ENCODE results near the gene ZNF76. TPM values are rescaled to one million over a fixed set of nuclear protein-coding genes. Genes with fewer than 3 reads are reported as not detected.

Gene ZNF76
- total and polyA plus RNA-seq, 2 of the 8 experiments (the other 6 are each of a cell fraction or from before 2014, with no cell fraction given), result 17.9 to 23.9 TPM

DNA sequence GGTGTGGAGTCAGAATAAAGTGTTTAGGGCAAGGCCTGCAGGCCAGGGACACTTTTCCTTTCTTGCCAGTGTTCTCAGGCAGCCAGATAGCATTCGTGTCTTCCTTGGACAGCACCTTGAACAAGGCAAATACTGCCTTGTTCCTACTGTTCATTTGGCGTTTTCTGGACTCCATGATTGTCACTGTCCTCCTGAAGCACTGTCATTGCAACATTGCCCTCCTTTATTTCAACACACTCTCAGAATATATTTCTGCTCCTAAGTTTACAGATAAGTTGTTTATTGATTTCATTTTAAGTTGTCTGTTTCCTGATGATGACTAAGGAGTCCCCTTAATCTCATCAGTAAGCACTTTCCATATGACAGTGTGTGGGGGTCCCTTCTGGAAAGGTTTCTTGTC, 22.9 kb downstream of the ZNF76 start:
- Histone ChIP-seq H3K56ac (replicated peaks; ENCODE audit: insufficient read length, low read depth, low read length) (no peak overlapping the region), H2AK5ac (ENCODE audit: low read depth, low read length) (no peak overlapping the region), H3K9me3 (ENCODE audit: insufficient read depth in 2 of 2, low read depth in 1 of 2, low read length in 1 of 2) (no peaks in the 10 kb centered on the region), H3K9ac (replicated peaks in 1 of 4; ENCODE audit: extremely low read depth in 1 of 4, low read depth in 3 of 4, low read length in 3 of 4) (no peak overlapping the region), H2BK120ac (replicated peaks; ENCODE audit: low read depth, low read length) (no peak overlapping the region), H4K91ac (replicated peaks; ENCODE audit: insufficient read length, low read length) (no peak overlapping the region), H3K79me2 (ENCODE audit: control insufficient read depth in 1 of 2, insufficient read depth in 2 of 2, low read length in 2 of 2) (no peaks in the 10 kb centered on the region), H3K4me2 (ENCODE audit: insufficient read depth in 1 of 2, low read depth in 2 of 2, low read length in 2 of 2) (no peak overlapping the region), H2BK12ac (ENCODE audit: low read depth, low read length) (no peak overlapping the region), H3K23me2 (ENCODE audit: low read depth, low read length) (no peaks in the 10 kb centered on the region), H2BK5ac (ENCODE audit: low read depth, low read length) (no peak overlapping the region), H4K5ac (ENCODE audit: insufficient read length, low read depth, low read length) (no peak overlapping the region), H3K14ac (ENCODE audit: insufficient read length) (no peak overlapping the region), H3K4me3 (ENCODE audit: extremely low read depth in 1 of 4, insufficient read depth in 2 of 4, low read depth in 3 of 4, low read length in 4 of 4) (no peak overlapping the region), H3K36me3 (ENCODE audit: control insufficient read depth in 2 of 4, insufficient read depth in 4 of 4, low read length in 3 of 4) (peaks cover 3 to 24% (median 7%) of the 10 kb centered on the region in 4 experiments; a peak in 5 of 8 replicates), H2BK15ac (ENCODE audit: low read length) (no peak overlapping the region), H3K23ac (ENCODE audit: insufficient read length) (no peak overlapping the region), H3K18ac (ENCODE audit: extremely low read depth, low read length) (no peak overlapping the region), H4K8ac (ENCODE audit: extremely low read depth, insufficient read depth, low read length) (no peak overlapping the region), H3K4ac (replicated peaks; ENCODE audit: insufficient read length, low read depth, low read length) (no peak overlapping the region), H3K4me1 (replicated peaks in 1 of 4; ENCODE audit: control insufficient read depth in 3 of 4, insufficient read depth in 4 of 4, low read length in 3 of 4) (no peaks in the 10 kb centered on the region), H3K27me3 (replicated peaks in 1 of 4; ENCODE audit: control insufficient read depth in 3 of 4, extremely low read depth in 1 of 4, insufficient read depth in 3 of 4, low read length in 3 of 4) (no peaks in the 10 kb centered on the region; a peak in 1 of 7 replicates), H2BK20ac (ENCODE audit: low read length) (no peak overlapping the region), H3K79me1 (ENCODE audit: low read depth, low read length) (no peaks in the 10 kb centered on the region), H4K20me1 (replicated peaks in 1 of 2; ENCODE audit: control insufficient read depth in 1 of 2, insufficient read depth in 2 of 2, low read length in 2 of 2) (peaks cover 0 to 1% of the 10 kb centered on the region in 2 experiments), H2AFZ (ENCODE audit: low read length) (no peak overlapping the region), H3K27ac (ENCODE audit: low read depth, low read length) (no peak overlapping the region)
- WGBS, 2 experiments (ENCODE audit: extremely low coverage in 1 of 2, insufficient coverage in 1 of 2, insufficient read length in 1 of 2, insufficient replicate concordance in 2 of 2, low coverage in 1 of 2, low lambda C conversion rate in 2 of 2, missing lambda C conversion rate in 1 of 2), result 84% methylated on average over 2 of the region's 2 CpGs; no CpG with 5 or more reads in 1 of the 2 experiments
- POLR2A ChIA-PET (ENCODE audit: partially characterized antibody), result no interaction called here
- no peak for DNase-seq (ENCODE audit: low read depth in 1 of 2, low spot score in 2 of 2)
- CTCF ChIA-PET (ENCODE audit: partially characterized antibody), result interaction anchor here (1.3 to 2.3 kb wide), 2 partner anchors 11 to 137 kb away, joined by 3 to 15 read pairs; no protein-coding TSS in a partner anchor
- no peak for FAIRE-seq
- TF ChIP-seq KDM5A (IDR thresholded peaks at IDR 0.05; ENCODE audit: low read length) (no peak), SP4 (IDR thresholded peaks at IDR 0.05; ENCODE audit: low read length) (no peak), BCL11A (IDR thresholded peaks at IDR 0.05; ENCODE audit: low read depth in 2 of 2, low read length in 2 of 2) (no peak), SRF (IDR thresholded peaks at IDR 0.05; ENCODE audit: low read depth, low read length) (no peak), NANOG (IDR thresholded peaks at IDR 0.05; ENCODE audit: insufficient read depth, low read depth, low read length, poor library complexity, severe bottlenecking) (no peak), EP300 (IDR thresholded peaks at IDR 0.05; ENCODE audit: borderline replicate concordance in 1 of 2, low read depth in 2 of 2, low read length in 2 of 2) (no peak), PHF8 (conservative IDR thresholded peaks at IDR 0.05; ENCODE audit: low read depth, low read length) (no peak), CTCF (IDR thresholded peaks at IDR 0.05; ENCODE audit: control extremely low read depth in 1 of 3, insufficient read depth in 1 of 3, low read depth in 1 of 3, low read length in 3 of 3) (no peak), FOSL1 (IDR thresholded peaks at IDR 0.05; ENCODE audit: insufficient read depth, low read depth, low read length) (no peak)
- TF ChIP-seq, protein P1, sequence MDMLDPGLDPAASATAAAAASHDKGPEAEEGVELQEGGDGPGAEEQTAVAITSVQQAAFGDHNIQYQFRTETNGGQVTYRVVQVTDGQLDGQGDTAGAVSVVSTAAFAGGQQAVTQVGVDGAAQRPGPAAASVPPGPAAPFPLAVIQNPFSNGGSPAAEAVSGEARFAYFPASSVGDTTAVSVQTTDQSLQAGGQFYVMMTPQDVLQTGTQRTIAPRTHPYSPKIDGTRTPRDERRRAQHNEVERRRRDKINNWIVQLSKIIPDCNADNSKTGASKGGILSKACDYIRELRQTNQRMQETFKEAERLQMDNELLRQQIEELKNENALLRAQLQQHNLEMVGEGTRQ (IDR thresholded peaks at IDR 0.05; ENCODE audit: low read length), result no peak
